Astrocyte (in vitro differentiated cells and primary cell): ENCODE measurements around the gene EPO. TPM values are rescaled to one million over a fixed set of nuclear protein-coding genes. Genes with fewer than 3 reads are reported as not detected.

Source experiments
- DNase-seq: peaks from one replicate; pipeline ENCODE4 v3.0.0-alpha.2; 2010; ENCODE audit warnings: low read depth
- FAIRE-seq: peaks from 2 replicates; lab custom pipeline; 2011; peaks lifted over from hg19 to GRCh38; lab: Jason Lieb, UNC
- H2AFZ ChIP-seq: 2 replicates; pipeline ENCODE4 v1.6.0; 2012; ENCODE audit warnings: low read depth, low read length, inconsistent platforms
- H3K27ac ChIP-seq: 2 replicates; pipeline ENCODE4 v1.5.1; 2011; ENCODE audit warnings: low read depth, low read length, inconsistent platforms
- H3K27me3 ChIP-seq: 2 replicates; pipeline ENCODE4 v1.6.0; 2011; ENCODE audit warnings: low read length, inconsistent platforms; ENCODE audit not compliant: insufficient read depth
- H3K36me3 ChIP-seq: 2 replicates; pipeline ENCODE4 v1.5.1; 2011; ENCODE audit warnings: low read length, inconsistent platforms; ENCODE audit not compliant: insufficient read depth
- H3K4me1 ChIP-seq: 2 replicates; pipeline ENCODE4 v1.5.1; 2011; ENCODE audit warnings: low read length, inconsistent platforms; ENCODE audit not compliant: insufficient read depth
- H3K4me2 ChIP-seq: 2 replicates; pipeline ENCODE4 v1.6.0; 2012; ENCODE audit warnings: low read length, inconsistent platforms
- H3K4me3 ChIP-seq: 2 replicates; pipeline ENCODE4 v1.5.1; 2011; ENCODE audit warnings: low read depth, mild to moderate bottlenecking, low read length, inconsistent platforms; ENCODE audit not compliant: insufficient read depth
- H3K79me2 ChIP-seq: 2 replicates; pipeline ENCODE4 v1.6.0; 2012; ENCODE audit warnings: mild to moderate bottlenecking, low read length, inconsistent platforms; ENCODE audit not compliant: insufficient read depth
- H3K9ac ChIP-seq: 2 replicates; pipeline ENCODE4 v1.6.0; 2012; ENCODE audit warnings: mild to moderate bottlenecking, low read length, inconsistent platforms
- H3K9me3 ChIP-seq: 2 replicates; pipeline ENCODE4 v1.5.1; 2012; ENCODE audit warnings: low read depth, mild to moderate bottlenecking, low read length, inconsistent platforms; ENCODE audit not compliant: insufficient read depth
- H4K20me1 ChIP-seq: 2 replicates; pipeline ENCODE4 v1.6.0; 2012; ENCODE audit warnings: low read length, inconsistent platforms; ENCODE audit not compliant: insufficient read depth
- H3K27ac Mint-ChIP-seq: one replicate; pipeline ENCODE4 v1.8.0; 2021; ENCODE audit warnings: mild to moderate bottlenecking, mixed read lengths; ENCODE audit not compliant: unreplicated experiment
- H3K27me3 Mint-ChIP-seq: one replicate; pipeline ENCODE4 v1.8.0; 2021; ENCODE audit warnings: low read depth, mixed read lengths; ENCODE audit not compliant: unreplicated experiment
- H3K36me3 Mint-ChIP-seq: one replicate; pipeline ENCODE4 v1.8.0; 2021; ENCODE audit warnings: low read depth, mixed read lengths; ENCODE audit not compliant: unreplicated experiment
- H3K4me1 Mint-ChIP-seq: one replicate; pipeline ENCODE4 v1.8.0; 2021; ENCODE audit warnings: low read depth, mixed read lengths; ENCODE audit not compliant: unreplicated experiment
- H3K4me3 Mint-ChIP-seq: one replicate; pipeline ENCODE4 v1.8.0; 2021; ENCODE audit warnings: mild to moderate bottlenecking, moderate library complexity, mixed read lengths; ENCODE audit not compliant: unreplicated experiment
- H3K9me3 Mint-ChIP-seq: one replicate; pipeline ENCODE4 v1.8.0; 2021; ENCODE audit warnings: mild to moderate bottlenecking, mixed read lengths; ENCODE audit not compliant: unreplicated experiment
- EZH2 ChIP-seq: IDR thresholded peaks from 2 replicates; pipeline ENCODE4 v1.6.1; 2012; ENCODE audit warnings: mild to moderate bottlenecking, low read length, inconsistent platforms; ENCODE audit not compliant: insufficient read depth
- total RNA-seq: library from RNA; stranded (reverse); gene quantifications from 2 replicates; pipeline ENCODE4 v1.2.1, GENCODE V29; 2021
- TF ChIP-seq, protein P1 (sequence below): IDR thresholded peaks from 2 replicates; pipeline ENCODE4 v1.5.1; 2011; ENCODE audit warnings: low read depth, mild to moderate bottlenecking, inconsistent platforms, low read length, moderate library complexity; ENCODE audit not compliant: insufficient read depth

The EPO gene
- total RNA-seq, 1 donor from 2014 or later = not detected

GRCh38 chr7:100720671-100721504, 620 bp downstream of the EPO start:
- Histone ChIP-seq H3K79me2 (no peaks in the 10 kb centered on the region), H3K9ac (no peak overlapping the region), H3K27ac (no peak overlapping the region), H3K4me1 (peaks cover 3% of the 10 kb centered on the region), H2AFZ (no peak overlapping the region), H3K4me3 (no peak overlapping the region), H3K4me2 (peak overlapping the region; percentile 46), H3K27me3 (peaks cover 36% of the 10 kb centered on the region), H4K20me1 (no peaks in the 10 kb centered on the region), H3K36me3 (no peaks in the 10 kb centered on the region), H3K9me3 (peaks cover 5% of the 10 kb centered on the region)
- H3K36me3 Mint-ChIP-seq = peaks cover 5% of the 10 kb centered on the region
- FAIRE-seq = no peak
- no peaks in the 10 kb centered on the region for H3K4me1 Mint-ChIP-seq
- no peak overlapping the region for H3K27ac Mint-ChIP-seq
- H3K4me3 Mint-ChIP-seq = peak overlapping the region; percentile 27
- TF ChIP-seq EZH2 = peak; percentile 93
- TF ChIP-seq, protein P1, sequence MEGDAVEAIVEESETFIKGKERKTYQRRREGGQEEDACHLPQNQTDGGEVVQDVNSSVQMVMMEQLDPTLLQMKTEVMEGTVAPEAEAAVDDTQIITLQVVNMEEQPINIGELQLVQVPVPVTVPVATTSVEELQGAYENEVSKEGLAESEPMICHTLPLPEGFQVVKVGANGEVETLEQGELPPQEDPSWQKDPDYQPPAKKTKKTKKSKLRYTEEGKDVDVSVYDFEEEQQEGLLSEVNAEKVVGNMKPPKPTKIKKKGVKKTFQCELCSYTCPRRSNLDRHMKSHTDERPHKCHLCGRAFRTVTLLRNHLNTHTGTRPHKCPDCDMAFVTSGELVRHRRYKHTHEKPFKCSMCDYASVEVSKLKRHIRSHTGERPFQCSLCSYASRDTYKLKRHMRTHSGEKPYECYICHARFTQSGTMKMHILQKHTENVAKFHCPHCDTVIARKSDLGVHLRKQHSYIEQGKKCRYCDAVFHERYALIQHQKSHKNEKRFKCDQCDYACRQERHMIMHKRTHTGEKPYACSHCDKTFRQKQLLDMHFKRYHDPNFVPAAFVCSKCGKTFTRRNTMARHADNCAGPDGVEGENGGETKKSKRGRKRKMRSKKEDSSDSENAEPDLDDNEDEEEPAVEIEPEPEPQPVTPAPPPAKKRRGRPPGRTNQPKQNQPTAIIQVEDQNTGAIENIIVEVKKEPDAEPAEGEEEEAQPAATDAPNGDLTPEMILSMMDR = no peak
- peaks cover 15% of the 10 kb centered on the region for H3K9me3 Mint-ChIP-seq
- peaks cover 52% of the 10 kb centered on the region for H3K27me3 Mint-ChIP-seq
- DNase-seq = no peak

GRCh38 chr7:100721505-100721812, 1.2 kb downstream of the EPO start:
- DNase-seq (no peak), FAIRE-seq (no peak)
- TF ChIP-seq, protein P1 = no peak
- no peak for TF ChIP-seq EZH2
- Histone ChIP-seq H3K4me2 (no peak overlapping the region), H3K4me3 (no peak overlapping the region), H3K9ac (no peak overlapping the region), H3K9me3 (peaks cover 5% of the 10 kb centered on the region), H3K36me3 (no peaks in the 10 kb centered on the region), H3K27ac (no peak overlapping the region), H3K4me1 (peaks cover 9% of the 10 kb centered on the region), H4K20me1 (no peaks in the 10 kb centered on the region), H2AFZ (no peak overlapping the region), H3K79me2 (no peaks in the 10 kb centered on the region), H3K27me3 (peaks cover 36% of the 10 kb centered on the region)
- no peak overlapping the region for H3K27ac Mint-ChIP-seq
- peaks cover 2% of the 10 kb centered on the region for H3K4me1 Mint-ChIP-seq
- H3K27me3 Mint-ChIP-seq = peaks cover 52% of the 10 kb centered on the region
- peaks cover 15% of the 10 kb centered on the region for H3K9me3 Mint-ChIP-seq
- H3K36me3 Mint-ChIP-seq = peaks cover 5% of the 10 kb centered on the region
- no peak overlapping the region for H3K4me3 Mint-ChIP-seq
